ENCODE data around the gene CLCN3. TPM values are rescaled to one million over a fixed set of nuclear protein-coding genes. Genes with fewer than 3 reads are reported as not detected.

Gene CLCN3
- total and polyA plus RNA-seq, 9 of the 15 experiments (the other 6 are each of a cell fraction or from before 2014, with no cell fraction given): 12.7 to 60.6 (median 38.5) TPM

- TF ChIP-seq, protein P1, sequence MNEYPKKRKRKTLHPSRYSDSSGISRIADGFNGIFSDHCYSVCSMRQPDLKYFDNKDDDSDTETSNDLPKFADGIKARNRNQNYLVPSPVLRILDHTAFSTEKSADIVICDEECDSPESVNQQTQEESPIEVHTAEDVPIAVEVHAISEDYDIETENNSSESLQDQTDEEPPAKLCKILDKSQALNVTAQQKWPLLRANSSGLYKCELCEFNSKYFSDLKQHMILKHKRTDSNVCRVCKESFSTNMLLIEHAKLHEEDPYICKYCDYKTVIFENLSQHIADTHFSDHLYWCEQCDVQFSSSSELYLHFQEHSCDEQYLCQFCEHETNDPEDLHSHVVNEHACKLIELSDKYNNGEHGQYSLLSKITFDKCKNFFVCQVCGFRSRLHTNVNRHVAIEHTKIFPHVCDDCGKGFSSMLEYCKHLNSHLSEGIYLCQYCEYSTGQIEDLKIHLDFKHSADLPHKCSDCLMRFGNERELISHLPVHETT (CRISPR knock-in tag; conservative IDR thresholded peaks at IDR 0.05 in 1 of 2, IDR thresholded peaks at IDR 0.05 in 1 of 2): peak in 1 of 2 experiments; percentile 70; a peak in 2 of 4 replicates
- no peak for TF ChIP-seq TCF7 (IDR thresholded peaks at IDR 0.05; ENCODE audit: borderline replicate concordance)
- TF ChIP-seq SIN3A (IDR thresholded peaks at IDR 0.05; ENCODE audit: borderline replicate concordance in 2 of 2, control insufficient read depth in 1 of 2, low read depth in 2 of 2, low read length in 2 of 2): no peak
- TF ChIP-seq MAFF (IDR thresholded peaks at IDR 0.05; ENCODE audit: low read length): peak; percentile 78
- peak; percentile 84 for TF ChIP-seq CBFA2T3 (IDR thresholded peaks at IDR 0.05)
- TF ChIP-seq, protein P2, sequence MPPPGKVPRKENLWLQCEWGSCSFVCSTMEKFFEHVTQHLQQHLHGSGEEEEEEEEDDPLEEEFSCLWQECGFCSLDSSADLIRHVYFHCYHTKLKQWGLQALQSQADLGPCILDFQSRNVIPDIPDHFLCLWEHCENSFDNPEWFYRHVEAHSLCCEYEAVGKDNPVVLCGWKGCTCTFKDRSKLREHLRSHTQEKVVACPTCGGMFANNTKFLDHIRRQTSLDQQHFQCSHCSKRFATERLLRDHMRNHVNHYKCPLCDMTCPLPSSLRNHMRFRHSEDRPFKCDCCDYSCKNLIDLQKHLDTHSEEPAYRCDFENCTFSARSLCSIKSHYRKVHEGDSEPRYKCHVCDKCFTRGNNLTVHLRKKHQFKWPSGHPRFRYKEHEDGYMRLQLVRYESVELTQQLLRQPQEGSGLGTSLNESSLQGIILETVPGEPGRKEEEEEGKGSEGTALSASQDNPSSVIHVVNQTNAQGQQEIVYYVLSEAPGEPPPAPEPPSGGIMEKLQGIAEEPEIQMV (tag; conservative IDR thresholded peaks at IDR 0.05; ENCODE audit: low read depth): no peak
- TF ChIP-seq GTF3C2 (IDR thresholded peaks at IDR 0.05; ENCODE audit: borderline replicate concordance, extremely low read depth, insufficient read length): no peak
- no peak for TF ChIP-seq ZNF778 (CRISPR knock-in tag; IDR thresholded peaks at IDR 0.05)
- no peak for TF ChIP-seq PATZ1 (CRISPR knock-in tag; IDR thresholded peaks at IDR 0.05; ENCODE audit: borderline replicate concordance)
- no peak for TF ChIP-seq PYGO2 (tag; IDR thresholded peaks at IDR 0.05)
- no peak for TF ChIP-seq GATA2 (CRISPR knock-in tag; IDR thresholded peaks at IDR 0.05)
- TF ChIP-seq POLR2A (conservative IDR thresholded peaks at IDR 0.05): no peak
- no peak for TF ChIP-seq ARID3B (CRISPR knock-in tag; IDR thresholded peaks at IDR 0.05; ENCODE audit: borderline replicate concordance)
- peak; percentile 79 for TF ChIP-seq SMARCE1 (IDR thresholded peaks at IDR 0.05)
- TF ChIP-seq ADNP (tag; IDR thresholded peaks at IDR 0.05): no peak
- no peak for TF ChIP-seq E2F1 (CRISPR knock-in tag; IDR thresholded peaks at IDR 0.05)
Observed at GRCh38 chr4:169649545-169650226, 29.3 kb downstream of the CLCN3 start (continued).

All from K562 (cell line).